HG03060 (cell line): ENCODE data around the gene IQCE.
"Not testable (repeated sequence)": the region's sequence is repeated elsewhere in the genome, so short reads cannot be mapped to it uniquely, and the experiment has no call there.

Experiments used
- ATAC-seq: cut with Tn5 transposase; IDR thresholded peaks from one replicate; pipeline ENCODE4 v1.9.1; 2021; ENCODE audit warnings: low read depth, moderate number of reproducible peaks; ENCODE audit not compliant: unreplicated experiment

Gene IQCE

GRCh38 chr7:2521341-2521745 lies 37.4 kb upstream of the IQCE start:
- no peak for ATAC-seq

GRCh38 chr7:2521952-2522591 lies 36.7 kb upstream of the IQCE start:
- ATAC-seq, result no peak

- no peak for ATAC-seq
Measured at GRCh38 chr7:2522780-2523433, 35.9 kb upstream of the IQCE start.

- ATAC-seq, result no peak
Measured at GRCh38 chr7:2523461-2523936, 35.3 kb upstream of the IQCE start.

- ATAC-seq, result no peak
Measured at GRCh38 chr7:2523941-2524807, 34.6 kb upstream of the IQCE start.

- ATAC-seq, result no peak
Measured at GRCh38 chr7:2524808-2525657, 33.7 kb upstream of the IQCE start.

GRCh38 chr7:2525658-2526630 lies 32.8 kb upstream of the IQCE start:
- ATAC-seq, result no peak

- ATAC-seq, result no peak
Measured at GRCh38 chr7:2526659-2527504, 31.9 kb upstream of the IQCE start.

- ATAC-seq, result no peak
Measured at GRCh38 chr7:2527505-2528467, 31.0 kb upstream of the IQCE start.

- ATAC-seq, result no peak
Measured at GRCh38 chr7:2528481-2529095, 30.2 kb upstream of the IQCE start.

GRCh38 chr7:2529161-2530070 lies 29.4 kb upstream of the IQCE start:
- no peak for ATAC-seq

GRCh38 chr7:2530071-2530987 lies 28.4 kb upstream of the IQCE start:
- ATAC-seq, result no peak

- ATAC-seq, result not testable (repeated sequence)
Measured at GRCh38 chr7:2530994-2531795, 27.6 kb upstream of the IQCE start.

GRCh38 chr7:2531796-2532110 lies 27.0 kb upstream of the IQCE start:
- not testable (repeated sequence) for ATAC-seq
